GM12872 (cell line): ENCODE measurements around the gene FADS3.

Experiments
- CTCF ChIP-seq: IDR thresholded peaks from 3 replicates; pipeline ENCODE4 v1.5.1; 2011; ENCODE audit warnings: low read depth, mild to moderate bottlenecking, low read length, moderate library complexity; ENCODE audit not compliant: insufficient read depth

The FADS3 gene

DNA sequence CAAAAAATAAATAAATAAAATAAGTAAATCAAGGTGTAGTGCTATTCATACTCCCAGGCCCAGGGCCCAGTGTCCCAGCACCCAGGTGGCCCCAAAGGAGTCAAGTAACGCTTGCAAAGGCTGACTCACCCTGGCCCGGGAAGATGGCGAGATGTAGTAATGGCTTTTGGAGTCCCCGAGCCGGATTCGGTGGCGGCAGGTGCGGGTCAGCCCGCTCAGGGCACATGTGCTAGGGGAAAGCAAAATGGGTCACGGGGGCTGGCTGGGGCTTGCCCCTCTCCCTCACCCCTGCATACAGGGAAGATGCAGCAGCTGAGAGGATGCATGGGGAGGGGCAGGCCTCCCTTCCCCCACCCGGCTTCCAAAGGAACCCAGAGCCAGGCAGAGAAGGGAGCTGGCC lies 11.0 kb upstream of the FADS3 start:
- TF ChIP-seq CTCF, result no peak

DNA sequence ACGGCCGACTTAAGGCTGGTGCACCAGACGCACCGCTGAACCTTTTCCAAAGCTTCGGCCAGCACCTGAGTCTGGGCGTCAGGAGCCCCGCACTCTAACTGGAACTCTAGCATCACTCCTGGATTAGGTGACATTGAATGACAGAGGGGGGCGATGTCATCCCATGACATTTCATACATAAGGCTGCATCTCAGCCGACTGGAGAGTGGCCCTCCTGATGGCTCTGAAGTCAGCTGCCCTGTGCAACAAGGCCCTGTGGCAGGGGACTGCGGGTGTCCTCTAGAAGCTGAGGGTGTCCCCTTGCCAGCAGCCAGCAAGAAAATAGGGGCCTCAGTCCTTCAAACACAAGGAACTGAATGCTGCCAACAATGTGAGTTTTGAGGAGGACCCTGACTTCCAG lies 10.1 kb upstream of the FADS3 start:
- TF ChIP-seq CTCF, result no peak

DNA sequence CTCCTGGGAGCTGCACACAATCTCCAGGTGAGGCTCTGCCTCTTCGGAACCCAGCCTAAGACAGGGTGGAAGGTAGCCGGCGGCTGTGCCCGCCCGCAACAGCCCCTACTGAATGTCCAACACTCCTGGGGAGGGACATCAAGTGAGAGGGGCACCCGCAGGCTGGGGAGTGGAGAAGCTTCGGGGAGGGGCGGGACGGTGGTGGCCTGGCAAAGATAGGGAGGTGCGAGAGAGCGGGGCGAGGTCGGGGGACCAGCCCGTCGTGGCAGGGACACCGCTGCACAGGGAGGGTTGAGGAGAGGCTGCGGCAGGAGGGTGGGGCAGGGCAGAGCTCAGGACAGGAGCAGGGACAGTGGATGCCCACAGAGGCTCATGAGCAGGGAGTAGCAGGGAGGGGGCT lies 8.9 kb upstream of the FADS3 start:
- TF ChIP-seq CTCF, result no peak

DNA sequence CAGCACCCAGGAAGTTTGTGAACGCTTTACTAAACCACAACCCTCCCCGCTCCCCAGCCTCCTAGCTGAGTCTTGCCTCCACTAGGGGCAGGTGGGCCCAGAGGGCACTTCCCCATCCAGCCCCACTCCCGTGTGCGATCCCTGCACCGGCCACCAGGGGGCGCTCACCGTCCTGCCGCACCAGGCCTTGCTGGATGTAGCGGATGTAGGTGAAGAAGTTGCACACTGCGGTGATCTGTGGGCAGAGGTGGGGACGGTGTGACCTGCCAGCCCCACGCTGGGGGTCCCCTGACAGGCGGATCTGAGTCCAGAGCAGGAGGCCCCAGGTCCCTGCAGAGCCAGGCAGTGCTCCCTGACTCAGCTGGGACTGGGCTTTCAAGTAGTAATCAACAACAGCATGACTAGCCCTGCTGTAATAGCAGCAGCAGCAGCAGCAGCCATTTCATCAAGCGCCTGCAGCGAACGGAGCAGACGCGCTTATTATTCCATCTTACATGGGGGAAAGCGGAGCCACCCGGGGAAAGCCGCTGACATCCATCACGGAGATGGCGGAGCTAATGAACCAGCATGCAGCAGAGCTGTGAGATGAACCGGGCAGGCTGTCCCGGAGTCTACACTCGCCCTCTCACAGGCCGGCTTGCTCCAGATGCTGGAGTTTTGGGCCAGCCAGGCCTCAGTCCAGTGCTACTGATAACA lies 7.9 kb upstream of the FADS3 start:
- peak; percentile 100 for TF ChIP-seq CTCF

DNA sequence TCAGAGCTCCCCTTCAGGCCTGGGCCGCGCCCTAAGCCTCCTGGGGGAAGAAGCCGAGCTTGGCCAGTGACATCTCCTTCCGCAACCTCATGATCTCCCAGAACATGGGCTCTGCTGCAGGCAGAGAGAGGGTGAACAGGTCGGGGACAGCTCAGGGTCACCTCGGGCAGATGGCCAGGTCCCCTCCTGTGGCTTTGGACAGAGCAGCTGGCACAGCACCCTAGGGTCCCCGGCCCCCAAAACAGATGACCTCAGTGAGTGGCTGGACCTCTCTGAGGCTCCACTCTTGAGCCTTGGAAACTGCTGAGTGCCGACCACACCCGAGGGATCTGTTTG lies 6.9 kb upstream of the FADS3 start:
- no peak for TF ChIP-seq CTCF

- peak; percentile 93 for TF ChIP-seq CTCF
Measured at GRCh38 chr11:61897387-61898246, 6.3 kb upstream of the FADS3 start.

GRCh38 chr11:61896665-61897386 lies 5.5 kb upstream of the FADS3 start:
- TF ChIP-seq CTCF, result no peak
